DOHH2 (cell line): ENCODE results near the gene MPRIP.

Experiments used
- H3F3A ChIP-seq: fragments of 200-600 bp; sonication (generic), shearing (Covaris generic); 2 replicates; pipeline ENCODE4 v1.6.0; 2016; ENCODE audit warnings: antibody characterized with exemption, mild to moderate bottlenecking; ENCODE audit not compliant: control insufficient read depth, insufficient read depth
- H3K27ac ChIP-seq: fragments of 200-600 bp; sonication (generic); 2 replicates; pipeline ENCODE4 v1.5.1; 2014; ENCODE audit warnings: low read depth, mild to moderate bottlenecking, low read length, moderate library complexity
- H3K27me3 ChIP-seq: fragments of 200-600 bp; sonication (generic); 2 replicates; pipeline ENCODE4 v1.6.1; 2014; ENCODE audit warnings: mild to moderate bottlenecking, low read length, mixed read lengths; ENCODE audit not compliant: control insufficient read depth
- H3K36me3 ChIP-seq: fragments of 200-600 bp; sonication (generic); 2 replicates; pipeline ENCODE4 v1.6.1; 2014; ENCODE audit warnings: mild to moderate bottlenecking, low read length, moderate library complexity, mixed read lengths; ENCODE audit not compliant: control insufficient read depth
- H3K4me1 ChIP-seq: fragments of 200-600 bp; sonication (generic); 2 replicates; pipeline ENCODE4 v1.6.1; 2014; ENCODE audit warnings: mild to moderate bottlenecking, low read length, mixed read lengths; ENCODE audit not compliant: control insufficient read depth
- H3K4me2 ChIP-seq: fragments of 200-600 bp; sonication (generic); 2 replicates; pipeline ENCODE4 v1.6.0; 2014; ENCODE audit warnings: mild to moderate bottlenecking, low read length, moderate library complexity
- H3K4me3 ChIP-seq: fragments of 200-600 bp; sonication (generic); 2 replicates; pipeline ENCODE4 v1.5.1; 2014; ENCODE audit warnings: mild to moderate bottlenecking, low read length, mixed read lengths
- H3K79me2 ChIP-seq: fragments of 200-600 bp; sonication (generic); 2 replicates; pipeline ENCODE4 v1.6.1; 2014; ENCODE audit warnings: mild to moderate bottlenecking, low read length, mixed read lengths; ENCODE audit not compliant: control insufficient read depth
- H3K9me2 ChIP-seq: fragments of 200-600 bp; sonication (generic); replicated peaks from 2 replicates; pipeline ENCODE4 v1.6.1; 2014; ENCODE audit warnings: mild to moderate bottlenecking, low read length, mixed read lengths; ENCODE audit not compliant: control insufficient read depth
- H3K9me3 ChIP-seq: fragments of 200-600 bp; sonication (generic); 2 replicates; pipeline ENCODE4 v1.6.1; 2014; ENCODE audit warnings: antibody characterized with exemption, low read length, mixed read lengths; ENCODE audit not compliant: control insufficient read depth, insufficient read depth
- H4K20me1 ChIP-seq: fragments of 200-600 bp; sonication (generic); 2 replicates; pipeline ENCODE4 v1.6.0; 2014; ENCODE audit warnings: low read depth, mild to moderate bottlenecking, antibody characterized with exemption, low read length, moderate library complexity; ENCODE audit not compliant: control insufficient read depth, insufficient read depth
- CTCF ChIP-seq: fragments of 200-600 bp; sonication (generic); IDR thresholded peaks from one replicate; pipeline ENCODE4 v1.5.1; 2014; ENCODE audit warnings: antibody characterized with exemption, mild to moderate bottlenecking, low read depth, low read length; ENCODE audit not compliant: poor library complexity, severe bottlenecking
- EZH2phosphoT487 ChIP-seq: fragments of 200-600 bp; sonication (generic); IDR thresholded peaks from 2 replicates; pipeline ENCODE4 v1.6.1; 2017; ENCODE audit warnings: borderline replicate concordance, mild to moderate bottlenecking, antibody characterized with exemption, low read length, moderate library complexity, mixed read lengths

The MPRIP gene

GRCh38 chr17:17161759-17162158, 119.5 kb downstream of the MPRIP start:
- Histone ChIP-seq H3K4me1 (no peaks in the 10 kb centered on the region), H3K36me3 (peaks cover 42% of the 10 kb centered on the region), H3F3A (no peaks in the 10 kb centered on the region), H4K20me1 (no peaks in the 10 kb centered on the region), H3K4me3 (no peak overlapping the region), H3K27ac (no peak overlapping the region), H3K79me2 (no peaks in the 10 kb centered on the region), H3K27me3 (no peaks in the 10 kb centered on the region), H3K4me2 (no peak overlapping the region), H3K9me2 (no peaks in the 10 kb centered on the region), H3K9me3 (no peaks in the 10 kb centered on the region)
- TF ChIP-seq CTCF, result no peak
- no peak for TF ChIP-seq EZH2phosphoT487

DNA sequence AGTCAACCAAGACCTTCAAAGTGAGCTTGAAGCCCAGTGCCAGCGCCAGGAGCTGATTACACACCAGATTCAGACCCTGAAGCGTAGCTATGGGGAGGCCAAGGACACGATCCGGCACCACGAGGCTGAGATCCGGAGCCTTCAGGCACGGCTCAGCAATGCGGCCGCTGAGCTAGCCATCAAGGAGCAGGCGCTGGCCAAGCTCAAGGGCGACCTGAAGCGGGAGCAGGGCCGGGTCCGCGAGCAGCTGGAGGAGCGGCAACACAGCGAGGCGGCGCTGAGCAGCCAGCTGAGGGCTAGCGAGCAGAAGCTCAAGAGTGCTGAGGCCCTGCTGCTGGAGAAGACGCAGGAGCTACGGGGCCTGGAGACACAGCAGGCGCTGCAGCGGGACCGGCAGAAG, 121.9 kb downstream of the MPRIP start:
- Histone ChIP-seq H3K9me2 (no peaks in the 10 kb centered on the region), H3K4me1 (no peaks in the 10 kb centered on the region), H3K79me2 (no peaks in the 10 kb centered on the region), H3K27ac (no peak overlapping the region), H3K4me3 (no peak overlapping the region), H3K27me3 (no peaks in the 10 kb centered on the region), H3K9me3 (no peaks in the 10 kb centered on the region), H3K36me3 (peaks cover 39% of the 10 kb centered on the region), H4K20me1 (no peaks in the 10 kb centered on the region), H3K4me2 (no peak overlapping the region), H3F3A (no peaks in the 10 kb centered on the region)
- no peak for TF ChIP-seq CTCF
- TF ChIP-seq EZH2phosphoT487, result no peak

GRCh38 chr17:17164676-17165075, 122.4 kb downstream of the MPRIP start:
- no peaks in the 10 kb centered on the region for H3K9me2 ChIP-seq
- H3K79me2 ChIP-seq, result no peaks in the 10 kb centered on the region
- H3K27ac ChIP-seq, result no peak overlapping the region
- no peaks in the 10 kb centered on the region for H3K27me3 ChIP-seq
- no peak for TF ChIP-seq CTCF
- no peak for TF ChIP-seq EZH2phosphoT487
- H3K4me2 ChIP-seq, result no peak overlapping the region
- H3K9me3 ChIP-seq, result no peaks in the 10 kb centered on the region
- no peaks in the 10 kb centered on the region for H3F3A ChIP-seq
- no peak overlapping the region for H3K4me3 ChIP-seq
- H4K20me1 ChIP-seq, result no peaks in the 10 kb centered on the region
- no peaks in the 10 kb centered on the region for H3K4me1 ChIP-seq
- H3K36me3 ChIP-seq, result peaks cover 35% of the 10 kb centered on the region
